ENCODE measurements around the gene TMEM117.
"Not testable (repeated sequence)": the region's sequence is repeated elsewhere in the genome, so short reads cannot be mapped to it uniquely, and the experiment has no call there.

Gene TMEM117

GRCh38 chr12:44377443-44378187 lies 541.7 kb downstream of the TMEM117 start:
- no peak for TF ChIP-seq CTCF (IDR thresholded peaks at IDR 0.05)

GRCh38 chr12:44379113-44379512 lies 543.2 kb downstream of the TMEM117 start:
- not testable (repeated sequence) for H3K9me3 ChIP-seq; H3K4me1 ChIP-seq (ENCODE audit: control insufficient read depth in 1 of 2, insufficient read depth in 1 of 2, low read depth in 1 of 2, low read length in 1 of 2); H3K27me3 ChIP-seq; H3K36me3 ChIP-seq; H3K27ac ChIP-seq; H3K4me3 ChIP-seq (ENCODE audit: low read depth in 1 of 2, low read length in 1 of 2)

More at GRCh38 chr12:44377443-44378187, 541.7 kb downstream of the TMEM117 start:
- Histone ChIP-seq H3K27ac (no peak overlapping the region), H3K9me3 (no peaks in the 10 kb centered on the region), H3K27me3 (no peaks in the 10 kb centered on the region), H3K4me1 (ENCODE audit: control insufficient read depth in 1 of 2, insufficient read depth in 1 of 2, low read depth in 1 of 2, low read length in 1 of 2) (no peaks in the 10 kb centered on the region), H3K36me3 (no peaks in the 10 kb centered on the region), H3K4me3 (ENCODE audit: low read depth in 1 of 2, low read length in 1 of 2) (no peak overlapping the region)

GRCh38 chr12:44379831-44380230 lies 544.0 kb downstream of the TMEM117 start:
- Histone ChIP-seq H3K9me3 (no peaks in the 10 kb centered on the region), H3K4me1 (ENCODE audit: control insufficient read depth in 1 of 2, insufficient read depth in 1 of 2, low read depth in 1 of 2, low read length in 1 of 2) (no peaks in the 10 kb centered on the region), H3K4me3 (ENCODE audit: low read depth in 1 of 2, low read length in 1 of 2) (no peak overlapping the region), H3K27me3 (no peaks in the 10 kb centered on the region), H3K27ac (no peak overlapping the region), H3K36me3 (no peaks in the 10 kb centered on the region)
- no peak for TF ChIP-seq CTCF (IDR thresholded peaks at IDR 0.05)

- Histone ChIP-seq H3K36me3 (no peaks in the 10 kb centered on the region), H3K4me3 (ENCODE audit: low read depth in 1 of 2, low read length in 1 of 2) (no peak overlapping the region), H3K9me3 (no peaks in the 10 kb centered on the region), H3K4me1 (ENCODE audit: control insufficient read depth in 1 of 2, insufficient read depth in 1 of 2, low read depth in 1 of 2, low read length in 1 of 2) (no peaks in the 10 kb centered on the region), H3K27me3 (no peaks in the 10 kb centered on the region), H3K27ac (no peak overlapping the region)
- TF ChIP-seq CTCF (IDR thresholded peaks at IDR 0.05), result no peak
Observed at GRCh38 chr12:44380861-44381260, 545.0 kb downstream of the TMEM117 start.

- no peaks in the 10 kb centered on the region for H3K4me1 ChIP-seq (ENCODE audit: control insufficient read depth in 1 of 2, insufficient read depth in 1 of 2, low read depth in 1 of 2, low read length in 1 of 2)
- no peak overlapping the region for H3K27ac ChIP-seq
- H3K27me3 ChIP-seq, result no peaks in the 10 kb centered on the region
- no peaks in the 10 kb centered on the region for H3K36me3 ChIP-seq
- H3K9me3 ChIP-seq, result no peaks in the 10 kb centered on the region
- no peak overlapping the region for H3K4me3 ChIP-seq (ENCODE audit: low read depth in 1 of 2, low read length in 1 of 2)
- no peak for TF ChIP-seq CTCF (IDR thresholded peaks at IDR 0.05)
Observed at GRCh38 chr12:44381341-44381740, 545.5 kb downstream of the TMEM117 start.

- no peak overlapping the region for H3K4me3 ChIP-seq (ENCODE audit: low read depth in 1 of 2, low read length in 1 of 2)
- TF ChIP-seq CTCF (IDR thresholded peaks at IDR 0.05), result no peak
- H3K27ac ChIP-seq, result no peak overlapping the region
- H3K36me3 ChIP-seq, result no peaks in the 10 kb centered on the region
- H3K27me3 ChIP-seq, result no peaks in the 10 kb centered on the region
- H3K4me1 ChIP-seq (ENCODE audit: control insufficient read depth in 1 of 2, insufficient read depth in 1 of 2, low read depth in 1 of 2, low read length in 1 of 2), result no peaks in the 10 kb centered on the region
- H3K9me3 ChIP-seq, result no peaks in the 10 kb centered on the region
Observed at GRCh38 chr12:44384136-44384535, 548.3 kb downstream of the TMEM117 start.
